Stimulated activated CD8-positive, alpha-beta memory T cell treated with anti-CD3 and anti-CD28 coated beads, Interleukin-15, amount 100 ng/mL, for 1 hour (primary cell): ENCODE data around the gene PLEK.
"Not testable (repeated sequence)": the region's sequence is repeated elsewhere in the genome, so short reads cannot be mapped to it uniquely, and the experiment has no call there.

ENCODE experiments used
- DNase-seq: peaks from one replicate; pipeline ENCODE4 v3.0.0-alpha.2; 2020; ENCODE audit warnings: low read depth

Gene PLEK, protein sequence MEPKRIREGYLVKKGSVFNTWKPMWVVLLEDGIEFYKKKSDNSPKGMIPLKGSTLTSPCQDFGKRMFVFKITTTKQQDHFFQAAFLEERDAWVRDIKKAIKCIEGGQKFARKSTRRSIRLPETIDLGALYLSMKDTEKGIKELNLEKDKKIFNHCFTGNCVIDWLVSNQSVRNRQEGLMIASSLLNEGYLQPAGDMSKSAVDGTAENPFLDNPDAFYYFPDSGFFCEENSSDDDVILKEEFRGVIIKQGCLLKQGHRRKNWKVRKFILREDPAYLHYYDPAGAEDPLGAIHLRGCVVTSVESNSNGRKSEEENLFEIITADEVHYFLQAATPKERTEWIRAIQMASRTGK

DNA sequence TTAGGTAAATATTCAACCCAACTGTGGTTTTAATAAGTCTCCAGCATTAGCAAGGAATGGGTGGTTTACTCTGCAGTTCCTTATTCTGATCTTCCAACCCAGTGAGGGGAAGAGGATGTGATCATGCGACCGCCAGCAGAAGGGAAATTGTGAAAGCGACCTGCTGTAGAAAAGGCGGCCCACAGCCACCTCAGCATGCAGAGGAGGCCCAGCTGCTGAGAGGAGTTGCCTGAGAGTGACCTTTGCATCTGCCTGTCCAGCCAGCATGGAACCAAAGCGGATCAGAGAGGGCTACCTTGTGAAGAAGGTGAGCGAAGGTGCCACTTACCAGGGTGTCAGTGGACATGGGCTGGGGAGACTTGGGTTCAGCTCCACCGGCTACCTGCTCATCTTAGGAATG, at the start of gene PLEK:
TSS of gene PLEK (plus strand) at position 196 of the 400 bp plus-strand sequence. CDS start at position 266, 70 bp downstream.
- no peak for DNase-seq

DNA sequence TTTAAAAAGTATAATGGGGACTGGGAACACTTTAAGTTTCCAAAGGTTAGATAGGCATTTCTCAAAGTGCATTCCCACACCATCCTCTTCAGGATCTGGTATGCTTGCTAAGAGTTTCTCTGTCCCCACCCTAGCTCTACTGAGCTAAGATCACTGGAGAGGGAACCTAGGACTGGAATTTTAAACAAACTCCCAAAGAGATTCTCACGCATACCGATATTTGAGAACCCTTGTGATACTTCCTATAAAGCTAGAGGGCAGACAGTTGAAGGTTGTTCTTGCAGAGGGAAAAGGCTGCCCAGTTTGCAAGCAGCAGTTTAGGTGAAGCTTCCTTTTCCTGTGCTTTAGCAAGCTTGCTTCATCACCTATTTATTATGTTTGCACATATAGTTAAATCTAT, 49.0 kb upstream of the PLEK start:
- no peak for DNase-seq

DNA sequence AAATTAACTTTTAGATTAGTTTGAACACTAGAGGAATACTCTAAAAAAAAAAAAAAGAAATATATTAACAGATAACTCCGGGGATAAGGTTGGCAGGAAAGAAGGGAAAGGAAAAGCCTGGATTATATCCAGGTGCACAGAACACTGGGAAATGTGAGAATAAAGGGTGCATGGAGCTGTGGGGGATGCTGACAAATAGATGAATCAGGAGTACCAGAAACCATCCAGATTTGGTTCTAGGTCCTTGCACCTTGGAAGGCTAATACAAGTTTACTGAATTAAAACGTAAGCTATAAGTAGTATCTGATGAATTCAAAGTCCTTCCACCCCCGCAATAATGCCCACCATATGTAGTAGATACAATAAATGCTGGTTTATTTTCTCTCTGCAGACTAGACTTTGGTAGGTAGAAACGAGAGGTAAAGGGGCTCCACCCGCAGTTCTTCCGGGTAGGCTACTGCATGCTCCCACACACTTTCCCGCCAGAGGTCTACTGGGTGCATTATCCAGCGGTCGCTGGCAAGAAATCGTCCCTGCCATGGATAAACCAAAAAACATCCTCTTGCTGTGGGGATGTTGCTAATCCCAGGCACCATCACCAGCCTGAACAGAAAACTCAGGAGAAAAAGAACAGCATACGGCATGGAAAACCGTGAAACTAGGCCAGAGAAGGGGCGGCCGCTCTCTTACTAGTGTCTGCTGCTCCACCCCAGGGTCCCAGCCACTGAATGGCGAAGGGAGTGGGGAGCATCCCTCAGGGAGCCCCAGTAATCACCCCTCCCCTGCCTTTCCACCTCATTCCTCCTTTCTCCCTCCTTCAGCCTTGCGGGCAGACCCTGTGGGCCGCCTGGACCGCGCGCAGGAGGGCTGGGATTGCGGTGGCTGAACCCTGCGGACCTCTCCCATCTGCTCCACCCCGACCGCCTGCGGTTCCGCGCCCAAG, 46.8 kb upstream of the PLEK start:
- DNase-seq = no peak

DNA sequence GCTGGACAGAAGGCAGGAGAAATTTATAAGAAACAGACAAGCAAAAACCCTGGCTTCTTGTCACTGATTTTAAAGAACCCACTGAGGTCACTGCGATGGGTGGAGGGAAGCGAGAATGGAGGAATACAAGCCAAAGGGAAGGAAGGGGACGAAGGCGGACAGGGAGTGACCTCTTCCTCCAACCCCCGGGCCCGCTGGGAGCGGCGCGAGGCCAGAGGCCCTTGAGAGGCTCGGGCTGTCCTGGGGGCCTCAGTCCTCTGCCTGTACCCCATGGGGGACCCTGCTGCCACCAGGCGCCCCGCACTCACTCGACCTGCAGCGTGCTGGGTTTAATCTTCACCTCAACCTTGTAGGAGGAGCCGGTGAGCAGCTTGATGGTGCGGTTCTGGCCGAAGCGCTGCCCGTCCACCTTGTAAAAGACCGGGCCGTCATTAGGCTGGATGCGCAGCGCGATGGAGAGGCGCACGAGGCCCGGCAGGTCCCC, 46.1 kb upstream of the PLEK start:
- no peak for DNase-seq

DNA sequence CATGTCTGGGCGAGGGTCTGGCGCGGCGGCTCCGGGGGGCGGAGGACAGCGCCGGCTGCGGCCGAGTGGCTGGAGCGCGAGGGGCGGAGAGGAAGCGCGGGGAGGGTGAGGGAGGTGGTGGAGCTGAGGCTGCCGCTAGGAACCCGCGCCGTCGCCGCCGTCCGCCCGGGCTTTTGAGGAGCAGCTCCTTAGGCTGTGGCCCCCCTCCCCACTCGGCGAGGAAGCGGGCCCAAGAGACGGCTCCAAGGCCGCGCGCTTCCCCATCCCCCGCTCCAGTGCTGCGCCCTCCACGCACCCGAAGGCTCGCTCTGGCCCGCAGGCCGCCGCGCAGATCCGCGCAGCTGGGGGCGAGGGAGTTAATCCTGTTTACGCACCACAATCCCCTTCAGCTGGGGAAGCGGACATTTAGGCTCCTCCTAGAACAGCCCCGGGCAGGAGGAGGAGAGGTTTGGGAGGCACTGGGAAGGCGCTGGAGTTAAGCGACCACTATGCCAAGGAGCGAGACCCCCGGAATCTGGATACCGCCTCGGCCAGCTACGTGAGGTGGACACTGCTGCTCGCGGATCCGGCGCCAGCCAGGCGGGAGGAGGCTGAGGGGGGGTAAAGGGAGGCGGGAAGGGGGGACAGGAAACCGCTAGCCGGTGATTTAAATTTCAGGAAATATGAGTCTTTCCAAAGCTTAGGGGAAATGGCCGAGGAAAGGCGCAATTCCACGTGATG, 45.5 kb upstream of the PLEK start, which contains the start of gene CNRIP1:
TSS of gene CNRIP1 (minus strand) at position 552 of the 720 bp plus-strand sequence. CDS start at position 3, 549 bp downstream.
- DNase-seq = no peak

DNA sequence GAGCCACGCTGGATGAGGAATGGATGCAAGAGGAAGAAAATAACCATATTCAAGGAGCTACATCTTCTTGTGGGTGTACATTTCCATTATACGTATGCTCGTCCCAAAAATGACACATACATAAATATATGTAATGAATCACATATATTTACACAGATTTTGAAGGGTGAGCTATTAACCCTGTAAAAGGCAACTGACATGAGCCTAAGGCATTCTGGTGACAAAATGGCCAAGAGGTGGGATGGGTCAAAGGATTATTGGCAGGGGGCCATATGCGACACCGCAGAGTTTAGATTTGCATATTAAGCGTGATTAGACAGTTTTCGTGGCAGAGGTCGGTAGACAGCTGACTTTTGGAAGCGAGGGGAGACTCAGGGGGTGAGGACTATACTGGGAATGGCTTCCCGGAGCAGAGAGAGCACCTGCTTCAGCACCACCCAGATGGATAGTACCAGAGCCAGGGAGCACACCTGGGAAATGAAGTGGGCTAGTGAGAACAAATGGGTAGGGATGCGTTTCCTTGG, 44.9 kb upstream of the PLEK start:
- no peak for DNase-seq

DNA sequence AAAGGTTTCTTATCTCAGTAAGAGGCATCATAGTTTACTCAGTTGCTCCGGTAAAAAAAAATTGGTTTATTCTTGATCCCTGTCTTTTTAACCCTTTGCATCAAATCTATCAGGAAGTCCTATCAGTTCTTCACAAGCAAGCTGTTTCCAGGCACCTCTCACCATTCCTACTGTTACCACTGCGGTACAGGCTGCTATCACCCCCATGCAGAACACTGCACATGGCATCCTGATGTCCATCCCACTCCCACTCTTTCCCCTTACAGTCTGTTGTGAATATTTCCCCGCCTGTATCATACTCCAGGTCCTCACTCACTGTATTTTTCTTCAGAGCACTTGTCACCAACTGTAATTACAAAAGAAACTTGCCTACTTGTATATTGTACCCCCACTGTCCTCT, 40.0 kb upstream of the PLEK start:
- DNase-seq = no peak

DNA sequence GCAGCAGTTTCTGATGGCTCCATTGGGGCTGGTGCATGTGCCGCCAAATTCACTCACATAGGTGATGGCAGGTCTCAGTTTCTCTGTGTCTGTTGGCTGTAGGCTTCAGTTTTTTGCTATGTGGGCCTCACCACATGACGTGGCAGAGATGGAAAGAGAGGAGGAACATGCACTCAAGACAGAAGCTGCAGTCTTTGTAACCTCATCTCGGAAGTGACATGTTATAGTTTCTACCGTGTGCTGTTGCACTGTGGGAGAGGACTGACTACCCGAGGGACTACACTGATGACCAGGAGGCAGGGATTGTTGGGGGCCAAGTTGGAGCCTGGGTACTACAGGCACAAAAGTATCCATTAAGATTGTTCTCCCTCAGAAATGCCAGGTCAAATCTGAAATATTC, 36.2 kb upstream of the PLEK start:
- no peak for DNase-seq

DNA sequence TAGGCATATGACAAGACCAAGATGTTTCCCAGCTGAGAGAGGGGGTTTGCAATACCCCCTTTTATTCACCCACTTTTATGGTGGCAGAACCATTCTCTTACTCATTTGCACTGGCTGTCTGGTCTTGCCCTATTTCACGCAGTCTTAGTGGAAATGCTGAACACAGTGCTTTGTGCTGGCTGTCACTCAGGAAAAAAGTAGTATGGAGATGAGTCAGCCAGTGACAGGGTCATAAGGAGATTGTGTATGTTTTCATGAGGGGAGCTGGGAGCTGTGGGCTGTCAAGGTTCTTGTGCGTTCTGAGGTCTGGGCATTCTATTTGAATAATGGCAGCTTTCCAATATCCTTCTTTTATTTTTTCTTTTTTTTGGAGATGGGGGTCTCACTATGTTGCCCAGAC, 34.4 kb upstream of the PLEK start:
- no peak for DNase-seq

DNA sequence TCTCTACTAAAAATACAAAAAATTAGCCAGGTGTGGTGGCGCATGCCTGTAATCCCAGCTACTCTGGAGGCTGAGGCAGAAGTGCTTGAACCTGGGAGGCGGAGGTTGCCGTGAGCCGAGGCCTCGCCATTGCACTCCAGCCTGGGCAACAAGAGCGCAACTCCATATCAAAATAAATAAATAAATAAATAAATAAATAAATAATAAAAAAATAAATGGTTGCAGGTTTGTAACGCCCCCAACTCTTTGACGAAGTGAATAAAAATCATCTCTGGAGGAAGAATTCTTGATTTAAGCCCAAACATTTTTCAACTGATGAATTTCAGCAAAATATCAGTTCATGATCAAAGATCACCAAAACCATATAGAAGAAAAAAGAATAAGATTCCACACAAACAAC, 32.1 kb upstream of the PLEK start:
- DNase-seq = no peak

DNA sequence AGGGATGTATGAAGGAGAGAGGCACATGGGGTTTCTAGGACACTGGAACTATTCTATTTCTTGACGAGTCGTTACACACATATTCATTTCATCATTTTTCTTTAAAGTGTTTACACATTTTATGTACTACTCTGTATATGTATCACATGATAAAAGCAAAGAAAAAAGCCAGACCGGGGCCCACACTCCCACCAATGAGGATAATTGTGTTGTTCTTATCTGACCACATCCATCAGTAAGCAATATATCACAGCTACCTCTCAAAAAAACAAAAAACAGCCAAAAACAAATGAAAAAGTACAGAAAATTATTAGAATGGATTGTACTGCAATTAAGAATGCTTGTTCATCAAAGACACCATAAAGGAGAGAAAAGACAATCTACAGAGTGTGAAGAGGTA, 31.2 kb upstream of the PLEK start:
- no peak for DNase-seq

DNA sequence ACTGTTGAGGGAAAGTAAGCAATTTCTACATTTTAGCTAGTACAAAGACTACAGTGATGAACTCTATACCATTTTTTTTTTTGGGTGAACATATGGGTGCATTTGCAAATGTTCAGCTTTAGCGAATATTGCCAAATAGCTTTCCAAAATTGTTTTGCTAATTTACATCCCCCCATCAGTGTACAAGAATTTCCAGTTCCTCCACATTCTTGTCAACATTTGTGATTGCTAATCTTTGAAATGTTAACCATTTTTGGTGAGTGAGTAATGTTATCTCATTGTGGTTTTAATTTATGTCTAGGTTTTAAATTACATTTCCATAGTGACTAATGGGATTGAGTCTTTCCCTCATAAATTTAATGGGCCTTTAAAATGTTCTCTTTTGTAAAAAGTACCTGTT, 28.9 kb upstream of the PLEK start:
- no peak for DNase-seq

DNA sequence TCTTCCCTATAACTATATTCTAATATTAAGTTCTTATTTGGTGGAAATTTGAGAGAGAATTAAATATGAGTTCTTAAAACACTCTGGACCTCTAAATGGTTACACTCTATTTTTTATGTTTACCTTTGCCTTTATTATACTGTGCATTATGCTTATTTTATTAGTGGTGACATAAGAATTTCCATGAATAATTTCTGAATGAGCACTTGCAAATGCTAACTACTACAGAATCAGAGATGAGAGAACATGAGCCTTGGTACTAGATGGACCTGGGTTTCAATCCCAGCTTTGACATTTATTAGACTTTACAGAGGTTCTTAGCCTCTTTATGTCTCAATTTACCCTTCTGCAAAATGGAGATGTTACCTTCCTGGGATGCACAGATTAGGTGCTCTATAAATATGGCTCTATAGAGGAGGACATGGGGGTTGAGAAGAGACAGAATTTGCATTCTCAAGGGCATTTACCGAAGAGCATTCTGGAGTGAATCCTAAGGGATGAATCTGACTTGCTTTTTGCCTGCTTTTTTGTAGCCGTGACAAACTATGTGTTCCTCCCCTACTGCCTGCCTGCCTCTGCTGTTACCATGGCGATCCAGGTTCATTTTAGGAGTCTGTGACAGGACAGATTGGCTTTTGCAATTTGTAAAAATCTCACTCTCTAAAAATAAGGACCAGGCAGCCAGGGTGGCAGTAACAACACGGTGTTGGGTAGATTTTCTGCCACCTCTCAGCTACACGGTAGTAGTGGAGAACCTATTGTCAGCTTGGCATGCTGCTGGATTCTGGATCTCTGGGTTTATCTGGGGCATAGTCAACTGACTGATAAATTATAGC, 24.6 kb upstream of the PLEK start:
- no peak for DNase-seq

DNA sequence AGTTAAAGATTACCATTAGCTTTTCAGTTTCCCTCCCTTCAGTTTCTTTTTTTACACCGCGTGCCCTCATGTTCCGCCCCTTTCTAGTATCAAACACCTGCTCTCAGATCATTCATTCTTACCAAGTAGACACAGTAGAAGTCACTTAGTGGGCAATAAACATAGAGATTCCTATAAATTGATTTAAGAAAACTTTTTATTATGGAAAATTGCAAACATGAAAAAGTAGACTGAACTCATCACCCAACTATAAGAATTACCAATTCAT, 24.1 kb upstream of the PLEK start:
- no peak for DNase-seq

DNA sequence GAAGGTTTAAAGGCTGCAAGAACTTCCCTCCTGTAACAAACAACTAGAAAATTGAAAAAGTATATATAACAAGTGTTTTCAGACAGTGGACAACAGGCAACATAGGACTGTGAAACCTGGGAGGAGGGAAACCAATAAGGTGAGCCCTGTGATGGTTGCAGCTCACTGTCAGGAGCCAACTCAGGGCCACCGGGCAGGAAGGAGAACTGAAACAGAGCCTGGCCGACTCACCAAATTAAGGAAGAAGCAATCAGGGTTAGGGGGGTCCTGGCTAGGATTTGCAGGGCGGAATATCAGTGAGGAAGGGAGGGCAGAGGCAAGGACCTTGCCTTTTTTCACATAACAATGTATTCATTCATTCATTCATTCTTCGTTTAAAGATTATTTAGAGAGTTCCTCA, 23.5 kb upstream of the PLEK start:
- no peak for DNase-seq

DNA sequence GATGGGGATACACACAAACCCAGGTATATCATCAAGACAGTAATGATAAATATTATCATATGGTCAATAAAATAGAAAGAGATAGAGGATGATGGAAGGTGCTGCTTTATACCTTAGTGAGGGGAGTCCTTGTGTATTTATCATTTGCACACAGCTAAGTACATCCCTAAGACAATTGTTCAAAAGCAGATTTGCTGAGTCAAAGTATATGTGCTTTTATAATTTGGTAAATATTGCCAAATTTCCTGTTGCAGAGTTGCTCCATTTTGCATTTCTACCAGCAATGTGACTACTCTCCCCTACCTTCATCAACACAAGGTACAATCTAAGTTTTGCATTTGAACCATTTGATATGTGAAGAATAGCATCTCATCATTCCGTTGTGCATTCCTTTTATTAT, 22.6 kb upstream of the PLEK start:
- DNase-seq = no peak

DNA sequence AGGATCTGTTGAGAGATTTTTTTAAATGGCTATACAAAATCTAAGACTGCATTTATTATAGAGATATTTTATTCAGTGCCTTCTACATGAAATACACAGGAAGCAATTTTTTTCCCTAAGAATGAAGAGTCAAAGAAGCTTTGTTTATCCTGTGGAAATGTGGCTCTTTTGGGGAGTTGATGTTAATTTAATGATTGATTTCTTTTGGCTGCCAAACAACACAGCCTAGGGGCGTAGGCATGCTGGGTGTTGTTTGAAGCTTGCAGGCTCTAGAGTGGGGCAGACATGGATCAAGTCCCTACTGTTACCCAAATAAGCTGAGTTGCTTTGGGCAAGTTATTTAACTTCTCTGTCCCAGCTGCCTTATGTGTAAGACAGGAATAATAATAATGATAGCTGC, 21.1 kb upstream of the PLEK start:
- DNase-seq = no peak

DNA sequence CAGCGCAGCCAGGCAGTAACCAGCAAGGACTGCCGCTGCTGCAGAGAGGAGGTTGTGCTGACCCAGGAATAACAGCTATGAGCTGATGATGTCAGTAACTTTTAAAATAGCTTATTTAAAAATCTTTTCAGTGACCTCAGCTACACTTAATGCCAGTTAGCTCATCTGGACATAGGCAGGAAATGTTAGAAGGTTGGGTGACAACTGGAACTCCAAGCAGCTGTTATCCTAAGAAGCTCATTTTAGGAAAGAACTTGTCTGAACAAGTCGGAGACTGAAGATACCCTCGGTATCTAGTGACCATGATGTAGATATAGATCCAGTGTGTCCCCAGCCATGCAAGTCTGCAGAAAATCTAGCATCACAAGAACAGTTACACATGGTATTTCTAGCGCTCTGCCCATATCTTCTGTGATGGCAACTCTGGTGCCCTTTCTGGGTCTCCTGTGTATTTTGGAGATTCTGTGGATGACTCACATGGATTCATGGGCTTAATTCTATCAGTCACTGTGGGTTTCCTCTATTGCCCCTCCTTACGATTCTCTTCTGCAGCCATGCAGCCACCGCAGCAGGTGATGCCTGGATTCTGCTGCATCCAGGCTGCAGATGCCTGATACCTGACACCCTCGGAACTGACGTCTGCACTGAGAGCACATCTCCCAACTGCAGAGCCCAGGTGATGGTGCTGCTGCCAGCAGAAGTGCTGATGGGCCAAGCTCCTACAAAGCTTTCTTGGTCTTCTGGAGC, 19.8 kb upstream of the PLEK start:
- no peak for DNase-seq

DNA sequence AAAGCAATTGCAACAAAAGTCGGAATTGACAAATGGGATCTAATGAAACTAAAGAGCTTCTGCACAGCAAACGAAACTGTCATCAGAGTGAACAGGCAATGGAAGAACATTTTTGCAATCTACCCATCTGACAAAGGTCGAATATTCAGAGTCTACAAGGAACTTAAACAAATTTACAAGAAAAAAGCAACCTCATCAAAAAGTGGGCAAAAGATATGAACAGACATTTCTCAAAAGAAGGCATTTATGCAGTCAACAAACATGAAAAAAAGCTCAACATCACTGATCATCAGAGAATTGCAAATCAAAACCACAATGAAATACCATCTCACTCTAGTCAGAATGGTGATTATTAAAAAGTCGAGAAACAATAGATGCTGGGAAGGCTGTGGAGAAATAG, 16.0 kb upstream of the PLEK start:
- DNase-seq = not testable (repeated sequence)

DNA sequence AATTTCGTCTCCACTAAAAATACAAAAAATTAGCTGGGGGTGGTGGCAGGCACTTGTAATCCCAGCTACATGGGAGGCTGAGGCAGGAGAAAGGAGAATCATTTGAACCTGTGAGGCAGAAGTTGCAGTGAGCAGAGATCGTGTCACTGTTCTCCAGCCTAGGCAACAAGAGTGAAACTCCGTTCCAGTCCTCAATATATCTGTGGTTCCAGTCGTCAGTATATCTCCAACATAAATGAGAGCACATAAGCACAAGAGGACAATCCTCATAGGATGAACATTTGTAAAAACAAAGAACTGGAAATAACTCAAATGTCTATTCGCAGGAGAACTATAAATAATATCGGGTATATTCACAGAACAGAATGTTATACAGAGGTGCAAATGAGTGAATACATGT, 13.1 kb upstream of the PLEK start:
- no peak for DNase-seq
